Measurements from ENCODE around the gene GMNN. TPM values are rescaled to one million over a fixed set of nuclear protein-coding genes. Genes with fewer than 3 reads are reported as not detected.
"Not testable (repeated sequence)": the region's sequence is repeated elsewhere in the genome, so short reads cannot be mapped to it uniquely, and the experiment has no call there.

Gene GMNN
- polyA plus RNA-seq, 12 donors: 12.1 to 55.5 (median 21.4) TPM; not detected in 1

DNA sequence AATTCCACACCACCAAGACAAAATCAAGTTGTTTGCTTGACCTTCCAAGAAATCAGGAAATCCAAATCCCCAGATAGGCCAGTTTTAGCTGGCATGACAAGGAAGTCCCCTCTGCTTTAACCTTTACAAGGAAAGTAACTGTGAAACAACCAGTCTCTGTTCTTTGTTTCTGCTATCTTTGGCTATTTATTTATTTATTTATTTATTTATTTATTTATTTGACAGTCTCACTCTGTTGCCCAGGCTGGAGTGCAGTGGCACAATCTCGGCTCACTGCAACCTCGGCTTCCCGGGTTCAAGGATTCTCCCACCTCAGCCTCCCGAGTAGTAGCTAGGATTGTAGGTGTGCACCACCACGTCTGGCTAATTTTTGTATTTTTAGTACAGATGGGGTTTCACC is 14.5 kb upstream of the GMNN start:
- no peak for DNase-seq

DNA sequence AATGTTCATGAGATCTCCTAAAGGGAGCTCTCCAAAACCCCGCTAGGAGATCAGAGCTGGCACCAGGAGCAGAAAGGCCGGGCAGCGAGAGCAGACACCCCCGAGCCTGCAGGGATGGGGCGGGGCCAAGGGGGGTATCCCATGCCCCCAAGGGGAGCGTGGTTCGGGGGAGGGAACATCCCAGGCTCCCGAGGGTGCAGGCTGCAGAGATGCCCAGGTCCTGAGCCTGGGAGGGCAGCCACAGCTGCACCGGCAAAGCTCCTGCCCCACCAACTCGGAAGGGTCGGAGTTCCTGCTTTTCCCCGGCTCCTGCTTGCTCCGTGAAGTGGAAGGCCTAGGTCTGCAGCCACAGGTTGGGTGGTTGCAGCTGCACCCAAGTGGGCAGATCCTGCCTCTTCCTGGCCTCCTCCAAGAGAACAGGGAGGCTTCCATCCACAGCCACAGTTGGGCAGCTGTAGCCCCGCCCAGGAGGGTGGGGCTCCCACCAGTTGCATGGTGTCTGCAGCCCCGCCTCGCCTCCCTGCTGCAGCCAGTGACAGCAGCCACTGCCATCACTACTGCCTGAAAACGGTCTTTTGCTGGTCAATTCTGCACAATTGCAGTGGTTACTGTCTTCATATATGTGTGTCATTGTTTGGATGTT is 13.4 kb upstream of the GMNN start:
- DNase-seq: no peak

DNA sequence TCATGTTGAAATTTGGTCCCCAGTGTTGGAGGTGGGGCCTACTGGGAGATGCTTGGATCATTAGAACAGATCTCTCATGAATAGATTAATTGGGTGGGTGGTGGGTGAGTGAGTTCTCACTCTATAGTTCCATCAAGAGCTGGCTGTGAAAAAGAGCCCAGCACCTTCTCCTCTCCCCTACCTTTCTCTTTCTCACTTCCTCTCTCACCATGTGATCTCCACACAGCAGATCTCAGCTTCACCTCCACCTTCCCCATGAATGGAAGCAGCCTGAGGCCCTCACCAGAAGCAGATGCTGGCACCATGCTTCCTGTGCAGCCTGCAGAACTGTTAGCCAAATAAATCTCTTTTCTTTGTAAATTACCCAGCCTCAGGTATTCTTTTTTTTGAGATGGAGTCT is 12.9 kb upstream of the GMNN start:
- DNase-seq: no peak

DNA sequence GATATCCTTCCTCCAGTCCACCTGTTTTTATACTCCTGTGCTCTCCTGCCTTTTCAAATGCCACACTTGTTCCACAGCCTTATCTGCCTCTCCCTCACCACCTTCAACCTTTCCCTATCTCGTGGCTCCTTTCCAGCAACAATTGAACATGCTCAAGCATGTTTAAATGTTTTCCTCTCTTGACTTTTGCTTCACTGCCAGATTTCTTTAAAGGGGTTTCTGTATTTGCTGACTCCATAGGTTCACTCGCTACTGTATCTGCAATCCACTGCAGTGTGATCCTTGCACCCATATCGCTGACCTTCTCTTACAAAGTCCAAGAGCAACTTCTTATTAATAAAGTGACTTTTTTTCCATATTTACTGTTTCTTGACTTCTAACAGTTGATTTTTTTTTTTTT is 11.2 kb upstream of the GMNN start:
- no peak for DNase-seq

DNA sequence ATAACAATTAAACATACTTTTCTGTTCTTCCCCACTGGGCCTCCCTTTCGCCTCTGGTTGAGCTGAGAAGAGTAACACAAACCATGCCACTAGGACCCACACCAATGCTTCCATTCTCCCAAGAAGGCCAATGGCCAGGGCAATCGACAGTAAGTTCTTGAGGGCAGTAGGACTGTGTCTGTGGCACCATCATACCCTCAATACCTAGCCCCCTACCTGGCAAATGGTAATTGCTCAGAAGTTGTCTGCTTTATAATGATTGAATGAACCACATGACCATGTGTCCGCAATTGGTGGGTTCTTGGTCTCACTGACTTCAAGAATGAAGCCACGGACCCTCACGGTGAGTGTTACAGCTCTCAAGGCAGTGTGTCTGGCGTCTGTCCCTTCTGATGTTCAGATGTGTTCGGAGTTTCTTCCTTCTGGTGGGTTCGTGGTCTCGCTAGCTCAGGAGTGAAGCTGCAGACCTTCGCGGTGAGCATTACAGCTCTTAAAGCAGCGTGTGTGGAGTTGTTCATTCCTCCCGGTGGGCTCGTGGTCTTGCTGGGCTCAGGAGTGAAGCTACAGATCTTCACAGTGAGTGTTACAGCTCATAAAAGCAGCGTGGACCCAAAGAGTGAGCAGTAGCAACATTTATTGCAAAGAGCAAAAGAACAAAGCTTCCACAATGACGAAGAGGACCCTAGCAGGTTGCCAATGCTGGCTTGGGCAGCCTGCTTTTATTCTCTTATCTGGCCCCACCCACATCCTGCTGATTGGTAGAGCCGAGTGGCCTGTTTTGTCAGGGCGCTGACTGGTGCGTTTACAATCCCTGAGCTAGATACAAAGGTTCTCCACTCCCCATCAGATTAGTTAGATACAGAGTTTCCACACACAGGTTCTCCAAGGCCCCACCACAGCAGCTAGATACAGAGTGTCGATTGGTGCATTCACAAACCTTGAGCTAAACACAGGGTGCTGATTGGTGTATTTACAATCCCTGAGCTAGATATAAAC is 9.6 kb upstream of the GMNN start:
- not testable (repeated sequence) for DNase-seq

DNA sequence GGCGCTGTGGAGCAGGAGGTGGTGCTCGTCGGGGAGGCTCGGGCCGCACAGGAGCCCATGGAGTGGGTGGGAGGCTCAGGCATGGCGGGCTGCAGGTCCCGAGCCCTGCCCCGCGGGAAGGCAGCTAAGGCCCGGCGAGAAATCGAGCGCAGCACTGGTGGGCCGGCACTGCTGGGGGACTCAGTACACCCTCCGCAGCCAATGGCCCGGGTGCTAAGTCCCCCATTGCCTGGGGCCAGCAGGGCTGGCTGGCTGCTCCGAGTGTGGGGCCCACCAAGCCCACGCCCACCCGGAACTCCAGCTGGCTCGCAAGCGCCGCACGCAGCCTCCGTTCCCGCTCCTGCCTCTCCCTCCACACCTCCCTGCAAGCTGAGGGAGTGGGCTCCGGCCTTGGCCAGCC is 8.8 kb upstream of the GMNN start:
- not testable (repeated sequence) for DNase-seq

DNA sequence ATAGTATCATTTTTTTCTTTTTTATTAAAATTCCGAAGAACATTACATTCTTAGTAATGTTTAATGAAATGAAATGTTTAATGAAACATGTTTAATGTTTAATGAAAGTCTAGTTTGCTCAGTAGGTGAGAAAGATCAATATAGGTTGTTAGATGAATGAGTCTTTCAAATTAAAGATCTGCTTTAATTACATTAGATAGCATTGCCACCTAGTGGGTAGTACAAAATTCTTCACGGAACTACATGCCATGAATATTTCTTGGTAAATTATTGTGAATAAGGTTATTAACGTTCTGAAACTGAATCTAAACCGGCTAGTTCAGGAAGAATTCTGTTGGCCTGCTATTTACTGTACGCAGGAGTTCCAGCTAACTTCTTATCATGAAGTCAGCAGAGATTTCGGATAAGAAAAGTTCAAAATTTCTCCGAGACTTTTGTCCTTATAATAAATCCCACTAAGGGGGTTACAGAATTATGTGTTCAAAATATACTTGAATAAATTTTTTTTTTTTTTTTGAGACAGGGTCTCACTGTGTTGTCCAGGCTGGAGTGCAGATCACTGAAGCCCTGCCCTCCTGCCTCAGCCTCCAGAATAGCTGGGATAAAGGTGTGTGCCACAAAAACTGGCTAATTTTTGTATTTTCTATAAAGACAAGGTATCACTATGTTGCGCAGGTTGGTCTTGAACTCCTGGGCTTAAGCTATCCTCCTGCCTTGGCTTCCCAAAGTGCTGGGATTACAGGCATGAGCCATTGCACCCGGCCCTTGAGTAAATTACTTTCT is 7.9 kb upstream of the GMNN start:
- DNase-seq: no peak

DNA sequence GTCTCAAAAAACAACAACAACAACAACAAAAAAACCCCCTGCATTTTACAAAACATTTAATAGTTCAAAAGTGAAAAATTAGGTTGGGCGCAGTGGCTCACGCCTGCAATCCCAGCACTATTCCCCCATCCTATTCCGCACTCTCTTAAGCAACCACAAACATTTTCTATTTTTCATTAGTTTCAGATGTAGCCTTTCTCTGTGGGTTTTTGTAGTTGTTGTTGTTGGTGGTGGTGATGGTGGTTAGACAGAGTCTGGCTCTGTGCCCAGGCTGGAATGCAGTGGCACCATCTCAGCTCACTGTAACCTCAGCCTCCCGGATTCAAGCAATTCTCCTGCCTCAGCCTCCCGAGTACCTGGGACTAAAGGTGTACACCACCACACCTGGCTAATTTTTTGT is 6.4 kb upstream of the GMNN start:
- no peak for DNase-seq

DNA sequence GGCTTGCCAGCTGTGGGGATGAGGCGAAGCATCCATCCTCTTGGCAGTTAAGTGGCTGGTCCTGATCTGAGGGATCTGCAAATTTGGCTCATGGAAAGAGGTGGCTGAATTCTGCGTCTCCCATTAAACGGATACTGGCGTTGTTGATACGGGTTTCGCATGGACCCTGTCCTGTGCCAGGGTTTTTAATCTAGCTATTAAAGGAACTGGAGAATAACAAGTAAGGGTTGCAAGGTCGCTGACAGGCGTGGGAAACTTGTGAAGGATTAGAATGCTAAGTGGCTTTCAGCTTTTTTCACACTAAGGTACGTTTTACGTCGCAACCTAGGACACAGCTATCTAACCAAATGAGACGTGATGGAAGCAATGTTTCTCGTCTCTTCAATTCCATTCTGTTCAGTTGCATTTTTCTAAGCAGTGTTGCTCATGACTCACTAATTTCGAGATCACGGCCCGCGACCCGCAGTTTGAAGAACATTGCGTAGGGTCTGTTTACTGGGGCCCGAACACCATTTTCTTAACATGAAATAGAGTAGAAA is 852 bp downstream of the GMNN start:
- DNase-seq: no peak

DNA sequence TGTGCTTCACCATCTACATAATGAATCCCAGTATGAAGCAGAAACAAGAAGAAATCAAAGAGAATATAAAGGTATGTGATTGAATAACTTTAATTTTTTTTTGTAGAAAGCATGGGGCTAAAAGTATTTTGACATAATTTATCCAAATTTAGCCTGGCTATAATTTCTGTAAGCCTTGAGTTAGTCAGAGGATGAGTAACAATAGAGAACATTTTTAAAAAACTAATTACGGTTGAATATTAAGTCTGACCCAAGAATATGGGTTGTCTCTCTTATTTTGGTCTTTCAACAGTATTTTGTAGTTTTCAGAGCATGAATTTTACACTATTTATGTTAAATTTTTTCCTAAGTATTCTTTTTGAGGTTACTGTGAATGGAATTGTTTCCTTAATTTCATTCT is 2.5 kb downstream of the GMNN start:
- no peak for DNase-seq

DNA sequence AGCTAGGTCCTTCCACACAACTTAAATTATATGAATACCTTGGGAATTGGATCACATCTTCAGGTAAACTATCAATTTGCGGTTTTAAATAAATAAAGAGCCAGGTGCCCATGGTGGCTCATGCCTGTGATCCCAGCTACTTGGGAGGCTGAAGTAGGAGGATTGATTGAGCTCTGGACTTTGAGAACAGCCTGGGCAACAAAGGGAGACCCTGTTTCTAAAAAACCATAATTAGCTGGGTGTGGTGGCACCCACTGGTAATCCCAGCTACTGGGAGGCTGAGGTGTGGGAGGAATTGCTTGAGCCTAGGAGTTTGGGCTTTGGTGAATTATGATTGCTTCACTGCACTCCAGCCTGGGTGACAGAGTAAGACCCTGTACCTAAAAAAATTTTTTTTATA is 3.4 kb downstream of the GMNN start:
- no peak for DNase-seq

DNA sequence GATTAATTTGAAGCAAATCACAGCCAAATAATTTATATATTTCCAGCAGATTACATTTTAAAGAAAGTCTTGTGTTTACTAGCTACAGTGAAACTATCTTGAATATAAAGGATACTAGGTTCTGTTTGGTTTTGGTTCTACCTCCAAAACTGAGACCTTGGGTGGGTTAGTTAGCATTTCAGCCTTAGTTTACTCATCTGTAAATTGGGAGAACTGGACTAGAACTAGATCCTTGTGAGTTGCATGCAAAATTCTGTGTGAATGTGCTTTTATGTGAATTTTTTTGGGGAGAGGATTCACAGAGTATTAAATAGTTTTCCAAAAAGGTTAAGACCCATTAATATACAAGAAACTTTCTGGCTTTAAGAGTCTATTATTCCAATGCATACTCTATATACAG is 4.1 kb downstream of the GMNN start:
- DNase-seq: no peak

DNA sequence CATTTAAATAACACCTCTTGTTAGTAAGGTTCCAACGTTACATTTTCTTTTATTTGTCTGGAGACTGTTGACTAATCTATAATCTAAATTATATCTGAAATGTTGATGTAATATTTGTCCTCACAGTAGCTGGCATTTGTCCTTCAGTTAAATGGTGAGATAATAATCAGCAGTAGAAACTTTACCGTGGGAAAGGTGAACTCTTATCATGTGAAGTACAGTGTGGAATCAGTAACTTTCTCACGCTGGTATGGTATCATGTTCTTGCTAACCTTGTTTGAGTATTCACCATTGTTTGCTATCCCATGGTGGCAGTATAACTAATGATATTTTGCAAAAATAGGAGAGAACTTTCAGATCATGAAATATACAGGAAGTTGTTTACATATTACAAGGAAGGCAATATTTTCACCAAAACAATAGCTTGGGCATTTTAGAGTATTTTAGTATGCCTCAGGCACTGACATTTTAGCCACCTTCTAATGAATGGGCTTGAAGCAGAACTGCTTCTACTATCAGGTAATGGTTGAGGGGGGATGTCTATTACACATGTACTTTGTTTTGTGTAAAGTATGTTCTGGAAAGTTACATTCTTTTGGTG is 4.8 kb downstream of the GMNN start:
- DNase-seq: no peak

DNA sequence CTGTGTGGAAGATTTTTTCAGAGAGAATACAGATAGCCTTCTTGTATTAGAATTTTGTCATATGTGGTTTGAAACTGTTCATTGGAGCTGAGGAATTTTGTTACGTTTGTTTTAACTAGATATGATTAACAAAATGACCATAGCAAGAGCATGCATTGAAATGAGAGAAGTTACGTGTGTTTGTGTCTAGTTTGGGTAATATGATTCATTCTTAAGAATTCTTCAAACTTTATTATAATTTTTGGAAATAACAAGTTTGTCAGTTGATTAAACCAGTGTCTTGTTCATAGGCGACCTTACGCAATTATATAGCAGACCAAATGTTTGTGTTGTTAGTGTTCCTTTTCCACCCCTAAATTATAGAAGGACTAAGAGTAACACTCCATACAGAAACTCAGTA is 5.5 kb downstream of the GMNN start:
- DNase-seq: no peak

DNA sequence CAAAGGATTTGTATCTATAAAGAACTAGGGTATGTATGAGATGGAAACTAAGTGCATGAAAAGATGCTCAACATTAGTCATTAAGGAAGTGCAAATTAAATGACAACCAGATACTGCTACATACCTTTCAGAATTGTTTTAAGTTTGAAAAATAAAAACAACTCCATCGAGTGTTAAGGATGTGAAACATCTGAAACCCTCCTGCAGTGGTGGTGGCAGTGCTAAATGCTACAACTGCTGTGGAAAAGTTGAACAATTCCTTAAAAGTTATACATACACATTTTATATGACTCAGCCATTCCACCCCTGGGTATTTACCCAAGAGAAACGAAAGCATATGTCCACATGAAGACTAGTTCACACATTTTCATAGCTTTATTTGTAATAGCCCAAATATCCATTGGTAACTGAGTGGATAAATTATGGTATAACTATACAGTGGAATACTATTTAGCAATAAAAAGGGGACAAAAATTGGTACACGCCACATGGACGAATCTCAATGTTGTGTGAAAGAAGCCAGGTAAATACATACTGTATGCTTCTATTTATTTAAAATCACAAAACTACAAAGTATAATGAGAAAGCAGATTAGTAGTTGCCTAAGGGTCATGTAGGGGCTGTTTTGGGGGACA is 13.4 kb downstream of the GMNN start:
- no peak for DNase-seq

DNA sequence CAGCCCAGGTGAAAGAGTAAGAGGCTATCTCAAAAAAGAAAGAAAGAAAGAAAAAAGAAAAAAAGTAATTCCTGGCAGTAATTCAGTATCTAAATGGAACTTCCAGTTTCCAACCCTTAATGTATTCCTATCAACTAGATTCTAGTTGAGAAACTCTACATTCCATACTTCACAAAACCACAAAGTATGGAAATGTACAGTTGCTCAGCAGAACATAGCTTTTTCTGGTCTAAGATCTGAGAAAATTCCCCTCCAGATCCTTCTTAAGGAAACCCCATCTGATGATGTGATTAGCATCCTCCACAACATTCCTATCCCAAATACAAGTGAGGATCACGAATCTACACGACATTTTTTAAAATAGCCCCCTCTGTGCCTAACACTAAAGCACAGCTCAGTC is 20.4 kb downstream of the GMNN start:
- no peak for DNase-seq

DNA sequence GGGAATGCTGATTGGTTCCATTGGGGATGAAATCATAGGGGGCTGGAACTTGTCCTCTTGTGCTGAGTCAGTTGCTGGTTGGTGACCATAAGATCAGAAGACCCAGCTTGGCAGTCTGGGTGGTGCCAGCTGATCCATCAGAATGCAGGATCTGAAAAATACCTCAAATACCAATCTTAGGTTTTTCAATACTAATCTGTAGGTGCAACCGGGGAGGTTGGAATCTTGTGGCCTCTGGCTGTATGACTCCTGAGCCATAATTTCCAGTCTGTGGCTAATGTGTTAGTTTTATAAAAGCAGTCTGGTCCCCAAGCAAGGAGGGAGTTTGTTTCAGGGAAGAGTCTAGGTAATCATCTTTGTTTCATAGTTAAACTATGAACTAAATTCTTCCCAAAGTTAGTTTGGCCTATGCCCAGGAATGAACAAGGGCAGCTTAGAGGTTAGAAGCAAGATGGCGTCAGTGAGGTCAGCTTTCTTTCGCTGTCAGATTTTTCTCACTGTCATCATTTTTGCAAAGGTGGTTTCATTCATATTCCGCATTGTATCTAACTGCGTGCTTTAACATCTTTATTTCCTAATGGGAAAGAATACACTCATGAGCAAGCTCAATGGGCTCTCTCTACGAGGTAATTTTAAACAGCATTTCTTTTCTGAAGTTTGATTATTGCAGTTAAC is 22.0 kb downstream of the GMNN start:
- DNase-seq: no peak

DNA sequence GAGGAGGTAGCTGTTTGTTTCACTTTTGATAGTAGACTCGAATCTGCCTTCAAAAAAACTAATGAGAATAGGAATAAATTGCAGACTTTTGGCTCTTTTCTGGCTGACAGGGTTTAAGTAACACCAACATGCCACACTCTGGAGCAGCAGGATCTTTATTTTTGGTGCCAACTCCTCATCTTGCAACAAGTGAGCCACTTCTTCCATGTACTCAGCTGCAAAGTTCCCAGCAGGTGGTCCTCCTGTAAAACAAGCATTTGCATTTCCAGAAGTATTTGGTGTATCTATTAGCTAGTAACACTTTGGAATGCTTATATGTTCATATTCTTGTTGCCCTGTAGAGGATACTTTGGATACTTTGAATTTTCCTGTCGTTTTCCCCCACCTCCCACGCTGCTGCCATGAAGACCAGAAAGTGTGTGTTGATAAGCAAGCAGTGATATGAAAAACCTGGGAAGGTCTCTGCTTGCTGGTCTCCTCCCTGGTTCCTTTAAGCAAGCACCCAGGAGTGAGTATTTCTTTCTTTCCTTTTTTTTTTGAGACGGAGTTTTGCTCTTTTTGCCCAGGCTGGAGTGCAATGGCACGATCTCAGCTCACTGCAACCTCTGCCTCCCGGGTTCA is 23.0 kb downstream of the GMNN start:
- DNase-seq: no peak

DNA sequence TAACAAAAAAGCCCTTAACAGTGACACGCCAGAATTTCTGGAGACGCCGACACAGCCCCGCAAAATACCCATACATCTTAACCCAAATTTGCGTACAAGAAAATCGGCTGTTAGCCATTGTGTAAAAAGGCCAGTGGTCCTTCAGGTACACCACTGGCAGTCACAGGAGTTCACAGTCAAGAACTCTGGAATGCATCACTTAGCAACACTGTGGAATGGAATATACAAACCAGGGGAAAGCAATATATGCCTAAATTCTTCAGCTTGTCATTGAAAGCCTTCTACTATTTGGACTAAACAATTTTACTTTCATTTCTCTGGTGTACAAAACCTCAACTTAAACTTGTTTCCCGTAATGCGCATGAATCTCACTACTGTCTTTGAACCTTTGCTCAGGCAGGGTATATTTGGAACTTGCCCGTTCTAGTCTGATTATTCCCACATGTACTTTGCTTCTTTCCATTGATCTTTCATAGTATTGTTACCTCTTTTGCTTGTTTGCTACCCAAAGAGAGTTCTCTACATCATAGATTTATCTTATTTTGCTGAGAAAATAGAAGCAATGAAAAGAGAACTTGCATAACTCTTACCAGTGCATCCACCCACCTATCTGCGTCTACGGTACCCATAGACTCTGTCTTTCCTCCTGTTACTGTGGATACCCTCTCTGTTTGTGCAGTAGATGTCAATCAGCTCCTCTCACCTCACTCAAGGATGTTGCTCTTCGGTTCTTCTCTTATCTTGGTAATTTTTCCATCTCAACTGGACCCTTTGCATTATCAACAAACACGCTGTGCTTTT is 24.2 kb downstream of the GMNN start, which contains the start of gene ARMH2:
Gene ARMH2, minus strand, starts transcription at position 178 of the 801 bp plus-strand sequence. Its CDS starts 60 bp downstream, at position 118.
- DNase-seq: no peak

Data from muscle of arm (tissue), 12 donors.